Measurements from ENCODE around the gene GATD1. TPM values are rescaled to one million over a fixed set of nuclear protein-coding genes. Genes with fewer than 3 reads are reported as not detected.

The GATD1 gene
- total RNA-seq, 2 donors from 2014 or later: 14.0 to 28.7 TPM

GRCh38 chr11:778976-779954 lies 2.0 kb upstream of the GATD1 start:
- intact Hi-C loops (cut with DNase I): no loop called here
- no peaks in the 10 kb centered on the region for H3K9me3 ChIP-seq
- no peaks in the 10 kb centered on the region for H3K27me3 ChIP-seq
- DNase-seq (peak in 1 of 4 donors; percentile 11), ATAC-seq (no peak)
- TF ChIP-seq POLR2A (IDR thresholded peaks at IDR 0.05): no peak
- no peak for TF ChIP-seq CTCF (IDR thresholded peaks at IDR 0.05)
- peaks cover 48% of the 10 kb centered on the region for H3K4me1 ChIP-seq
- no peak overlapping the region for H3K4me3 ChIP-seq
- H3K36me3 ChIP-seq (replicated peaks in 1 of 2; ENCODE audit: insufficient read depth in 1 of 2, low read depth in 2 of 2): no peaks in the 10 kb centered on the region
- no peak overlapping the region for H3K27ac ChIP-seq
- 84 to 93% methylated on average over 7 to 21 of the region's 23 CpGs for WGBS, 2 donors

GRCh38 chr11:776561-777287 lies 563 bp downstream of the GATD1 start:
- no peak for TF ChIP-seq CTCF (IDR thresholded peaks at IDR 0.05)
- no peak for TF ChIP-seq POLR2A (IDR thresholded peaks at IDR 0.05)
- H3K27me3 ChIP-seq: no peaks in the 10 kb centered on the region
- H3K9me3 ChIP-seq: no peaks in the 10 kb centered on the region
- peaks cover 0 to 5% of the 10 kb centered on the region in 2 donors for H3K36me3 ChIP-seq (replicated peaks in 1 of 2; ENCODE audit: insufficient read depth in 1 of 2, low read depth in 2 of 2)
- H3K4me3 ChIP-seq: peak overlapping the region; percentile 67 to 92
- 2% methylated on average over 23 of the region's 65 CpGs; no CpG with 5 or more reads in 1 of the 2 donors for WGBS, 2 donors
- DNase-seq (peak in 3 of 4 donors; percentile 21 to 35 (median 32)), ATAC-seq (peak; percentile 24)
- intact Hi-C loops (cut with DNase I): no loop called here
- peaks cover 35% of the 10 kb centered on the region for H3K4me1 ChIP-seq
- H3K27ac ChIP-seq: peak overlapping the region; percentile 63 to 82 (median 73)

GRCh38 chr11:776263-776560 lies 1.1 kb downstream of the GATD1 start:
- Histone ChIP-seq H3K27ac (peak overlapping the region in 1 of 4 donors; percentile 70), H3K36me3 (replicated peaks in 1 of 2; ENCODE audit: insufficient read depth in 1 of 2, low read depth in 2 of 2) (peaks cover 0 to 5% of the 10 kb centered on the region in 2 donors), H3K4me1 (peaks cover 35% of the 10 kb centered on the region), H3K27me3 (no peaks in the 10 kb centered on the region), H3K9me3 (no peaks in the 10 kb centered on the region), H3K4me3 (no peak overlapping the region)
- 36 to 58% methylated on average over 5 to 11 of the region's 11 CpGs for WGBS, 2 donors
- ATAC-seq: no peak
- DNase-seq: no peak
- TF ChIP-seq CTCF (IDR thresholded peaks at IDR 0.05) (no peak), POLR2A (IDR thresholded peaks at IDR 0.05) (no peak)
- intact Hi-C loops (cut with DNase I): no loop called here

GRCh38 chr11:774873-775592 lies 2.3 kb downstream of the GATD1 start:
- WGBS, 2 donors: 70 to 74% methylated on average over 12 to 20 of the region's 20 CpGs
- no peak for ATAC-seq
- no peak overlapping the region for H3K4me3 ChIP-seq
- H3K36me3 ChIP-seq (replicated peaks in 1 of 2; ENCODE audit: insufficient read depth in 1 of 2, low read depth in 2 of 2): peaks cover 0 to 10% of the 10 kb centered on the region in 2 donors
- no peaks in the 10 kb centered on the region for H3K27me3 ChIP-seq
- DNase-seq: peak in 1 of 4 donors; percentile 15
- no peaks in the 10 kb centered on the region for H3K9me3 ChIP-seq
- peaks cover 35% of the 10 kb centered on the region for H3K4me1 ChIP-seq
- no peak overlapping the region for H3K27ac ChIP-seq
- TF ChIP-seq CTCF (IDR thresholded peaks at IDR 0.05) (no peak), POLR2A (IDR thresholded peaks at IDR 0.05) (no peak)
- intact Hi-C loops (cut with DNase I): no loop called here

All from body of pancreas (tissue), 4 donors.